NCI-H1436 treated with DMSO at 0.1 percent for 48 hours (cell line): ENCODE data around the gene THSD4.

ENCODE experiments used
- DNase-seq: peaks from one replicate; lab custom pipeline; 2025; lab: John Stamatoyannopoulos, UW

THSD4 gene

GRCh38 chr15:71225851-71226250 lies 110.6 kb downstream of the THSD4 start:
- DNase-seq = no peak

GRCh38 chr15:71226536-71227455 lies 111.5 kb downstream of the THSD4 start:
- DNase-seq = no peak

GRCh38 chr15:71228403-71228802 lies 113.1 kb downstream of the THSD4 start:
- DNase-seq = no peak

GRCh38 chr15:71230303-71230702 lies 115.0 kb downstream of the THSD4 start:
- DNase-seq = no peak

GRCh38 chr15:71231758-71232157 lies 116.5 kb downstream of the THSD4 start:
- no peak for DNase-seq

- no peak for DNase-seq
Measured at GRCh38 chr15:71232411-71232810, 117.1 kb downstream of the THSD4 start.

GRCh38 chr15:71237456-71238188 lies 122.4 kb downstream of the THSD4 start:
- DNase-seq = no peak

- no peak for DNase-seq
Measured at GRCh38 chr15:71238926-71239325, 123.7 kb downstream of the THSD4 start.

GRCh38 chr15:71239592-71240364 lies 124.5 kb downstream of the THSD4 start:
- no peak for DNase-seq

- no peak for DNase-seq
Measured at GRCh38 chr15:71242292-71242691, 127.0 kb downstream of the THSD4 start.

- no peak for DNase-seq
Measured at GRCh38 chr15:71244250-71244649, 129.0 kb downstream of the THSD4 start.

GRCh38 chr15:71245588-71245987 lies 130.3 kb downstream of the THSD4 start:
- no peak for DNase-seq

- DNase-seq = no peak
Measured at GRCh38 chr15:71248386-71248785, 133.1 kb downstream of the THSD4 start.

- DNase-seq = no peak
Measured at GRCh38 chr15:71249986-71250385, 134.7 kb downstream of the THSD4 start.

GRCh38 chr15:71250936-71251583 lies 135.8 kb downstream of the THSD4 start:
- no peak for DNase-seq

- DNase-seq = no peak
Measured at GRCh38 chr15:71251584-71252043, 136.3 kb downstream of the THSD4 start.

- no peak for DNase-seq
Measured at GRCh38 chr15:71252044-71252739, 136.9 kb downstream of the THSD4 start.

GRCh38 chr15:71252740-71253047 lies 137.4 kb downstream of the THSD4 start:
- DNase-seq = no peak

GRCh38 chr15:71254491-71254890 lies 139.2 kb downstream of the THSD4 start:
- no peak for DNase-seq

GRCh38 chr15:71256934-71257664 lies 141.8 kb downstream of the THSD4 start:
- no peak for DNase-seq

- DNase-seq = no peak
Measured at GRCh38 chr15:71259866-71260265, 144.6 kb downstream of the THSD4 start.
